ENCODE measurements around the gene RAD51B. TPM values are rescaled to one million over a fixed set of nuclear protein-coding genes. Genes with fewer than 3 reads are reported as not detected.
A peak's percentile ranks its signal among the peaks of the same experiment; 100 is the strongest.
"Not testable (repeated sequence)": the region's sequence is repeated elsewhere in the genome, so short reads cannot be mapped to it uniquely, and the experiment has no call there.

Gene RAD51B
- total RNA-seq, 1 donor from 2014 or later, result 28.5 TPM

DNA sequence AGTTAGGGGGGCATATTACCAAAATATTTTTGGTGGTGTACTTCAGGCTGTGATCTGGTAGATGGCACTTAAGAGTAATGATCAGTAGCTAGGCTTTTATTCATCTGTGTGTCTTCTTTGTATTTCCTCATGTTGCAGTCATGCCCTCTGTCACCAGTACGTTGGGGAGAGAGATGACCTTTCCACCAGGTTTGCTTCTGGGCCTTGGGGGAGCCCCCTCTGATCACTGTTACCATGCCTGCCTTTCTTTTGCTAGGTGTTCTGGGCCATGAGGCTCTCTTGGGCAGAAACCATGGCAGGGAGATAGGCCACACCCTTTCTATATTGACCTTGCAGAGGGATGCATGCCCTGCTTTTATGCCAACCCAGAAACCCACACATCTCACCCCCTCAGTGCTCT is 208.5 kb downstream of the RAD51B start:
- intact Hi-C loops (cut with DNase I), result no loop called here
- H3K4me3 ChIP-seq, result no peak overlapping the region
- TF ChIP-seq POLR2A (IDR thresholded peaks at IDR 0.05) (no peak), CTCF (IDR thresholded peaks at IDR 0.05) (no peak), POLR2AphosphoS5 (IDR thresholded peaks at IDR 0.05; ENCODE audit: insufficient read depth in 1 of 2, low read depth in 1 of 2) (no peak)
- H3K27ac ChIP-seq, result no peak overlapping the region
- no peaks in the 10 kb centered on the region for H3K4me1 ChIP-seq
- H3K27me3 ChIP-seq, result no peaks in the 10 kb centered on the region
- H3K9me3 ChIP-seq, result no peaks in the 10 kb centered on the region
- no peak for DNase-seq (ENCODE audit: extremely low spot score in 2 of 2)
- no peaks in the 10 kb centered on the region for H3K36me3 ChIP-seq

GRCh38 chr14:68031011-68031410 is 211.4 kb downstream of the RAD51B start:
- H3K4me3 ChIP-seq; intact Hi-C loops (cut with DNase I): not testable (repeated sequence)

GRCh38 chr14:68032154-68032553 is 212.6 kb downstream of the RAD51B start:
- H3K4me3 ChIP-seq, result no peak overlapping the region
- no peaks in the 10 kb centered on the region for H3K4me1 ChIP-seq
- no peaks in the 10 kb centered on the region for H3K27me3 ChIP-seq
- no peak for DNase-seq (ENCODE audit: extremely low spot score in 2 of 2)
- TF ChIP-seq POLR2A (IDR thresholded peaks at IDR 0.05) (no peak), POLR2AphosphoS5 (IDR thresholded peaks at IDR 0.05; ENCODE audit: insufficient read depth in 1 of 2, low read depth in 1 of 2) (no peak), CTCF (IDR thresholded peaks at IDR 0.05) (no peak)
- intact Hi-C loops (cut with DNase I), result no loop called here
- no peak overlapping the region for H3K27ac ChIP-seq
- H3K9me3 ChIP-seq, result no peaks in the 10 kb centered on the region
- no peaks in the 10 kb centered on the region for H3K36me3 ChIP-seq

More at GRCh38 chr14:68031011-68031410, 211.4 kb downstream of the RAD51B start:
- not testable (repeated sequence) for H3K27ac ChIP-seq; H3K27me3 ChIP-seq; H3K9me3 ChIP-seq; DNase-seq (ENCODE audit: extremely low spot score in 2 of 2); H3K36me3 ChIP-seq; H3K4me1 ChIP-seq

DNA sequence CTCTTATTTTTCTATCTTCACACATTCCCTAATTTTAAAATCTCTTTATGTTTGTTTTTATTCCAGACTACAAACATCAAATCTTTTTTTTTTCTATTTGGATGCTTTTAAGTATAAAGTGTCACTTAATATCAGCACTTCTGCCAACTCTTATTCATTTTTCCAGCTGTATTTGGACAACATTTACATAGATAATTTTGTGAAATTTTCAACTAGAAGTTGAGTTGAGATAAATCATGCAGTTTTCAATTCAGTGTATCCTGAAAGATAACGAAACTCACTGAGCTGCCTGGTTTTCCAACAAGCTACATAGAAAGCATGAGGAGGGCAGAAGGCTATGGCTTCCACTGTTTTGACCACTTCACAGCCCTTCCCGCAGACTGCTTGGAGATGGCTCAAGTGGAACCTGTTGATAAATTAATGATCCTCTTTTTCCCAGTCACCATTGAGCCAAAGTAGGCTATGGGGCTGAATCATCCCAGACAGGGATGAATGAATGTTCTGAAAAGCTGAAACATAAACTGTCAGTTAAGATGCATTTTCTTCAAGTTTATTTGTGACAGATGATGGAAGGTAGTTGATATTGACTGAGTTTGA is 213.9 kb downstream of the RAD51B start:
- H3K27ac ChIP-seq, result no peak overlapping the region
- intact Hi-C loops (cut with DNase I), result no loop called here

DNA sequence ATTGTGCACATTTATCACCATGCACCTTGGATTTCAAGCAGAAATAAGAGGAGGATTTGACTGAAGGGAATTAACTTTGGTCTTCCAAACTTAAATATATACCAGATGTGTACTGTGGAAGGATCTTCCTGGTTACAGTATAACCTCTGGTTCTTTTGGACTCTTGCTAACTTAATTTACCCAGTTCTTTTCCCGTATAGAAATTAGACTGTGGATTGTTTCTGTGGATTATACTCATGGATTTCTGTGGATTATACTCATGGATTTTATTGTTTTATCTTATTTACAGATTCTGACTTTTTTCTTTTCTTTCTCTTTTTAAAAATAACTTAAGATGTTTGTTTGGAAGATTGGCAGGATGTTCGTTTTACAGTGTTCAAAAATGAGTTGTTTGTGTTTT is 215.3 kb downstream of the RAD51B start:
- Histone ChIP-seq H3K27ac (no peak overlapping the region), H3K27me3 (no peaks in the 10 kb centered on the region), H3K4me1 (no peaks in the 10 kb centered on the region), H3K4me3 (no peak overlapping the region), H3K36me3 (no peaks in the 10 kb centered on the region), H3K9me3 (no peaks in the 10 kb centered on the region)
- TF ChIP-seq POLR2AphosphoS5 (IDR thresholded peaks at IDR 0.05; ENCODE audit: insufficient read depth in 1 of 2, low read depth in 1 of 2) (no peak), POLR2A (IDR thresholded peaks at IDR 0.05) (no peak), CTCF (IDR thresholded peaks at IDR 0.05) (no peak)
- DNase-seq (ENCODE audit: extremely low spot score in 2 of 2), result no peak
- intact Hi-C loops (cut with DNase I), result no loop called here

More for the DNA sequence above, 213.9 kb downstream of the RAD51B start:
- Histone ChIP-seq H3K27me3 (no peaks in the 10 kb centered on the region), H3K4me3 (no peak overlapping the region), H3K9me3 (no peaks in the 10 kb centered on the region), H3K4me1 (no peaks in the 10 kb centered on the region), H3K36me3 (no peaks in the 10 kb centered on the region)
- no peak for DNase-seq (ENCODE audit: extremely low spot score in 2 of 2)
- TF ChIP-seq POLR2A (IDR thresholded peaks at IDR 0.05), result no peak

DNA sequence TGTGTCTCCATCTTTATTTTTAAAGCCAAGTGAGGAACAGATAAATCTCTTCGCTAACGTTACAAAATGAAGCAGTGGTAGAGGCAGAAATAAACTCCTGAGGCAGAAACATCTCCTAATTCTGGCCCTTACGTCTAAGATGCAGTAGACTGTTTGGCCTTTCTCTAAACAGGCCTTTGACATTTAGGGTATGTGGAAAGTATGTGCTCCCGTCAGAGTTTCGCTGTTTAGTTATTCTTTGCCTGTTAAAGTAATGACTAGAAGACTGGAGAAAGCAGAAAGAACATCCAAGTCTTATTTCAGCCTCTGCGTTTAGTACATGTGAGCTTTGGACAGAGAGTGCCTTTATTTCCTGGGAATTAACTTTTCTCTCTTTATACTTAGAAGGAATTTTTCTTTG is 216.6 kb downstream of the RAD51B start:
- no peak overlapping the region for H3K27ac ChIP-seq
- H3K4me1 ChIP-seq, result no peaks in the 10 kb centered on the region
- no peaks in the 10 kb centered on the region for H3K36me3 ChIP-seq
- H3K27me3 ChIP-seq, result no peaks in the 10 kb centered on the region
- intact Hi-C loops (cut with DNase I), result no loop called here
- no peak overlapping the region for H3K4me3 ChIP-seq
- DNase-seq (ENCODE audit: extremely low spot score in 2 of 2), result no peak
- H3K9me3 ChIP-seq, result no peaks in the 10 kb centered on the region
- TF ChIP-seq POLR2A (IDR thresholded peaks at IDR 0.05) (no peak), POLR2AphosphoS5 (IDR thresholded peaks at IDR 0.05; ENCODE audit: insufficient read depth in 1 of 2, low read depth in 1 of 2) (peak in 1 of 2 donors; percentile 46)

Measured in vagina (tissue), 2 donors.